HepG2 (cell line): ENCODE results near the gene EEFSEC. TPM values are rescaled to one million over a fixed set of nuclear protein-coding genes. Genes with fewer than 3 reads are reported as not detected.

Experiments
- ATAC-seq: fragments of 200-7000 bp; cut with Tn5 transposase; 3 replicates; pipeline ENCODE4 v1.9.1; 2020; ENCODE audit warnings: mild to moderate bottlenecking, moderate library complexity
- BruUV-seq: library from RNA; stranded (reverse); fragments of 400-500 nt; replicated peaks from 2 replicates; lab custom pipeline; 2021; lab: Mats Ljungman, UMichigan
- CTCF ChIA-PET: fragments of 300-600 bp; formaldehyde crosslinking; extraction: SDS; loops from one replicate; lab custom pipeline; 2021; ENCODE audit warnings: low total read pairs, inconsistent platforms, low intra/inter-chr PET ratio; lab: Yijun Ruan, JAX
- POLR2A ChIA-PET: fragments of 350-600 bp; sonication (Branson Sonifier 250); formaldehyde crosslinking; loops from one replicate; lab custom pipeline; 2020; ENCODE audit warnings: antibody characterized with exemption, inconsistent platforms; lab: Yijun Ruan, JAX
- DNase-seq: peaks from one replicate; pipeline ENCODE4 v3.0.0-alpha.2; 2015; ENCODE audit warnings: low spot score
- FAIRE-seq: peaks from 3 replicates; lab custom pipeline; 2011; peaks lifted over from hg19 to GRCh38; lab: Jason Lieb, UNC
- H2AFZ ChIP-seq: one replicate; pipeline ENCODE4 v1.6.1; 2011; ENCODE audit warnings: low read length, inconsistent platforms
- H3K27ac ChIP-seq: fragments of 300-600 bp; 3 replicates; pipeline ENCODE4 v1.8.0; 2011; ENCODE audit warnings: mixed run types, mild to moderate bottlenecking, mixed read lengths, low read length, inconsistent platforms; ENCODE audit not compliant: insufficient read depth; ENCODE audit errors: extremely low read length
- H3K27me3 ChIP-seq, 2 experiments: fragments of 200-600 bp in 1 of 2; 2 replicates in 1 of 2; 3 replicates in 1 of 2; pipeline versions ENCODE4 v1.6.0 to v1.8.0; 2011; ENCODE audit warnings: low read length in 2 of 2, mild to moderate bottlenecking in 2 of 2, moderate library complexity in 2 of 2, inconsistent platforms in 1 of 2; ENCODE audit not compliant: insufficient read depth in 2 of 2, control insufficient read depth in 1 of 2
- H3K36me3 ChIP-seq, 2 experiments: fragments of 200-600 bp in 1 of 2; replicated peaks in 1 of 2; 2 replicates in 1 of 2; 3 replicates in 1 of 2; pipeline versions ENCODE4 v1.5.1 to v1.8.0; 2011; ENCODE audit warnings: low read length in 2 of 2, inconsistent platforms in 1 of 2; ENCODE audit not compliant: insufficient read depth in 2 of 2, control insufficient read depth in 1 of 2
- H3K4me1 ChIP-seq: 2 replicates; pipeline ENCODE4 v1.5.1; 2012; ENCODE audit warnings: low read length, inconsistent platforms; ENCODE audit not compliant: insufficient read depth
- H3K4me2 ChIP-seq: 2 replicates; pipeline ENCODE4 v1.6.0; 2011; ENCODE audit warnings: low read depth, low read length, inconsistent platforms
- H3K4me3 ChIP-seq, 3 experiments: fragments of 200-600 bp in 1 of 3; sonication (generic), shearing (Covaris generic) in 1 of 3; replicated peaks in 1 of 3; 2 replicates each; pipeline ENCODE4 v1.5.1; 2011 to 2016; ENCODE audit warnings: low read length in 3 of 3, inconsistent platforms in 2 of 3, low read depth in 2 of 3, mild to moderate bottlenecking in 2 of 3, control low read depth in 1 of 3, mixed read lengths in 1 of 3; ENCODE audit not compliant: insufficient read depth in 1 of 3
- H3K79me2 ChIP-seq: one replicate; pipeline ENCODE4 v1.6.1; 2011; ENCODE audit warnings: low read length, inconsistent platforms; ENCODE audit not compliant: insufficient read depth
- H3K9ac ChIP-seq: 2 replicates; pipeline ENCODE4 v1.6.0; 2011; ENCODE audit warnings: mild to moderate bottlenecking, low read depth, low read length, inconsistent platforms; ENCODE audit not compliant: insufficient read depth
- H3K9me3 ChIP-seq: 2 replicates; pipeline ENCODE4 v1.5.1; 2012; ENCODE audit warnings: mild to moderate bottlenecking, low read length
- H4K20me1 ChIP-seq: 2 replicates; pipeline ENCODE4 v1.6.0; 2011; ENCODE audit warnings: inconsistent platforms, mild to moderate bottlenecking, low read length, moderate library complexity; ENCODE audit not compliant: insufficient read depth
- ATF7-NPFF ChIP-seq: sonication (generic); formaldehyde crosslinking; IDR thresholded peaks from 2 replicates; pipeline ENCODE4 v1.8.1; 2023; ENCODE audit warnings: mild to moderate bottlenecking, low read depth, missing genetic modification reagents, moderate library complexity
- HES4 ChIP-seq: sonication (generic); formaldehyde crosslinking; IDR thresholded peaks from 2 replicates; pipeline ENCODE4 v1.9.0; 2021; ENCODE audit warnings: mild to moderate bottlenecking, missing genetic modification reagents, borderline replicate concordance
- KDM5B ChIP-seq: sonication (generic); formaldehyde crosslinking; IDR thresholded peaks from 2 replicates; pipeline ENCODE4 v1.4.0; 2020; ENCODE audit warnings: missing genetic modification reagents, mild to moderate bottlenecking, borderline replicate concordance
- NKX3-1 ChIP-seq: sonication (generic); formaldehyde crosslinking; IDR thresholded peaks from 2 replicates; pipeline ENCODE4 v1.5.0; 2020; ENCODE audit warnings: missing genetic modification reagents
- PAF1 ChIP-seq: IDR thresholded peaks from 2 replicates; pipeline ENCODE4 v1.6.1; 2016; ENCODE audit warnings: missing genetic modification reagents, missing compliant biosample characterization
- PTBP1 ChIP-seq: fragments of 200-400 bp; formaldehyde crosslinking; IDR thresholded peaks from 2 replicates; pipeline ENCODE4 v1.6.1; 2018; ENCODE audit warnings: low read length, low read depth; ENCODE audit not compliant: poor library complexity, severe bottlenecking
- ZNF670 ChIP-seq: sonication (generic); formaldehyde crosslinking; IDR thresholded peaks from 2 replicates; pipeline ENCODE4 v1.8.0; 2022; ENCODE audit warnings: mild to moderate bottlenecking, missing genetic modification reagents, borderline replicate concordance
- WGBS: methylation state at CpG from one replicate; pipeline ENCODE4 v1.1.6; 2017; ENCODE audit warnings: low lambda C conversion rate; 5-methylcytosine and 5-hydroxymethylcytosine counted together
- in situ Hi-C: cut with HindIII; loops from 2 replicates; pipeline ENCODE4 v1.10.0; 2017; ENCODE audit warnings: low pct_unique_long_range_greater_than_20kb; ENCODE audit not compliant: extremely low pct_ligation_motif_present
- intact Hi-C: fragments of 100-400 bp; cut with micrococcal nuclease; formaldehyde crosslinking; loops from one replicate; pipeline ENCODE4 v1.10.0; 2022; ENCODE audit not compliant: unreplicated experiment
- polyA plus RNA-seq, 8 experiments: library from polyadenylated mRNA; depleted of rRNA in 3 of 8; stranded (reverse) in 7 of 8; unstranded in 1 of 8; fragments of >200 nt; fragmentation: Illumina TruSeq in 4 of 8; extraction: Trizol in 4 of 8; gene quantifications; 2 replicates each; pipeline versions ENCODE4 v1.2.1 to v1.2.3, GENCODE V29; 2011 to 2016; ENCODE audit warnings: low read depth in 4 of 8, missing spikeins in 1 of 8, mixed read lengths in 1 of 8; ENCODE audit not compliant: insufficient read depth in 1 of 8
- total RNA-seq, 5 experiments: library from RNA; depleted of rRNA; stranded (reverse); fragments of >200 nt; fragmentation: Illumina TruSeq; extraction: Trizol; gene quantifications; 2 replicates each; pipeline ENCODE4 v1.2.3, GENCODE V29; 2016; ENCODE audit warnings: low read depth in 1 of 5
- TF ChIP-seq, protein P1 (sequence below): sonication (generic); formaldehyde crosslinking; IDR thresholded peaks from 2 replicates; pipeline ENCODE4 v1.4.0; 2020; ENCODE audit warnings: missing genetic modification reagents

Gene EEFSEC
- total and polyA plus RNA-seq, 2 of the 13 experiments (the other 11 are each of a cell fraction or from before 2014, with no cell fraction given), result 6.4 to 24.2 TPM

DNA sequence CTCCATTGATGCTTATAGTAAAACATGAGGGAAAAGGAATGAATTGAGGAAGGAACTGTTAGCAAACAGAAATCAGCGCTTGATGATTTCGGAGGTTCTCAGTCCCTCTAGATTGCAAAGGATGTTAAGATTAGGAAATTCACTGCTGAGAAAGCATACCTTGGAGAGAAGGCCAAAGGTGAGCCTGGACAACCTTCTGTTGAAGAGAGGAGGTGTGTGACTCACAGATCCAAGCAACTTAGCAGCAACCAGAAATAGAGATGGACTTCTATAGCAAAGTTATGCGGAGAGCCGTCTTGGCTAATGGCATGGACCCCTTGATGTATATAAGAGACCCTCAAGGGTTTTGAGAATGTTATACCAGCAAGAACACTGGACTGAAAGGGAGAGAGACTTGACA lies 114.3 kb downstream of the EEFSEC start (continued):
- TF ChIP-seq HES4 (CRISPR knock-in tag) (no peak), ATF7-NPFF (CRISPR knock-in tag) (no peak)
- TF ChIP-seq, protein P1, sequence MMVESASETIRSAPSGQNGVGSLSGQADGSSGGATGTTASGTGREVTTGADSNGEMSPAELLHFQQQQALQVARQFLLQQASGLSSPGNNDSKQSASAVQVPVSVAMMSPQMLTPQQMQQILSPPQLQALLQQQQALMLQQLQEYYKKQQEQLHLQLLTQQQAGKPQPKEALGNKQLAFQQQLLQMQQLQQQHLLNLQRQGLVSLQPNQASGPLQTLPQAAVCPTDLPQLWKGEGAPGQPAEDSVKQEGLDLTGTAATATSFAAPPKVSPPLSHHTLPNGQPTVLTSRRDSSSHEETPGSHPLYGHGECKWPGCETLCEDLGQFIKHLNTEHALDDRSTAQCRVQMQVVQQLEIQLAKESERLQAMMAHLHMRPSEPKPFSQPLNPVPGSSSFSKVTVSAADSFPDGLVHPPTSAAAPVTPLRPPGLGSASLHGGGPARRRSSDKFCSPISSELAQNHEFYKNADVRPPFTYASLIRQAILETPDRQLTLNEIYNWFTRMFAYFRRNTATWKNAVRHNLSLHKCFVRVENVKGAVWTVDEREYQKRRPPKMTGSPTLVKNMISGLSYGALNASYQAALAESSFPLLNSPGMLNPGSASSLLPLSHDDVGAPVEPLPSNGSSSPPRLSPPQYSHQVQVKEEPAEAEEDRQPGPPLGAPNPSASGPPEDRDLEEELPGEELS (CRISPR knock-in tag), result no peak
- TF ChIP-seq, all 625 proteins: peak for 0

DNA sequence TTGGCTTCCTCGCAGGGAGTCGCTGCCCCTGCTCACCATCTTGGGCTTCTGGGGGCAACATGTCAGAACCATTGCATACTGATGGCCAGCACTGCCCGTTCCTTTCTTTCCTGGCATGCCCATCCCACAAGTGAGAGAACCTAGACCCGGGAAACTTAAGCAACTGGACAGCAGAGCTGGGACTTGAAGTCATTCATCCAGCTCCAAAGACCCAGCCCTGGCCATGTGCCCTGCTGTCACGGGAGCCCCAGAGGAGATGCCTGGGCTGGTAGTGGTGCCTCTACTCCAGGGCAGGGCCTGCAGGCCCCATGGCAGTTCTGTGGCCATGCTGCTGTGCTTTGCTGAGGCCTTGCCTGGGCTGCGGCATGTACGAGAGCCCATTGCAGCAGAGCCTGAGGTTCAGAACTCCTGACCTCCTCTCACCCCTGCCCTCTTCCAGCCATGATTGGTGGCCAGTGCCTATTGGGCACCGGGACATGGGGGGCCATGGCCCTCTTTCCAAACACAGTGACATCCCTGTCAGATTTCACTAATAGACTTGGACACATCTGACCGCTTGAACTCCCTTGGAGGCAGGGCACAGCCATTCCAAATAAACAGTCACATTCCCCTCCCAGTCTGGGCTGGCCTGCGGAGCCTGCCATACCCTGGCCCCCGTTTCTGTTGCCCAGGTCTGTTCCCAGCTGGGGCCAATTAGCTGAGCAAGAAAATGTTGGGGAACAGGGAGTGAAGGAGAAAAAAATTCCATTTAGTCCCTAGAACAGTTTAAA lies 115.9 kb downstream of the EEFSEC start:
- no peak for DNase-seq
- H3K4me2 ChIP-seq, result no peak overlapping the region
- H3K9me3 ChIP-seq, result no peaks in the 10 kb centered on the region
- TF ChIP-seq ZNF670 (CRISPR knock-in tag), result no peak
- no peak for TF ChIP-seq PAF1
- no peak for TF ChIP-seq PTBP1
- no peak for TF ChIP-seq NKX3-1
- no peak for TF ChIP-seq KDM5B (CRISPR knock-in tag)
- TF ChIP-seq, all 625 proteins: peak for 0
- FAIRE-seq (no peak), ATAC-seq (no peak)
- H4K20me1 ChIP-seq, result no peaks in the 10 kb centered on the region
- H3K4me1 ChIP-seq, result no peaks in the 10 kb centered on the region
- H3K4me3 ChIP-seq, result no peak overlapping the region
- H3K27ac ChIP-seq, result no peak overlapping the region
- CTCF ChIA-PET, result no interaction called here
- POLR2A ChIA-PET, result no interaction called here
- intact Hi-C loops (no loop called here), in situ Hi-C loops (no loop called here)
- no peak overlapping the region for H2AFZ ChIP-seq
- H3K27me3 ChIP-seq, result no peaks in the 10 kb centered on the region
- no peaks in the 10 kb centered on the region for H3K79me2 ChIP-seq
- no TSS peak for BruUV-seq
- no peak overlapping the region for H3K9ac ChIP-seq
- 96% methylated on average over 6 of the region's 11 CpGs for WGBS
- peaks cover 16 to 45% of the 10 kb centered on the region in 2 experiments; a peak in 4 of 5 replicates for H3K36me3 ChIP-seq
